K562 (cell line): Measurements from ENCODE around the gene PTCH2. TPM values are rescaled to one million over a fixed set of nuclear protein-coding genes. Genes with fewer than 3 reads are reported as not detected.

Experiments
- ATF1 ChIP-seq, 2 experiments: fragments of 450-650 bp in 1 of 2; IDR thresholded peaks; 2 replicates each; pipeline ENCODE4 v1.6.1; 2016; ENCODE audit warnings: missing compliant biosample characterization in 1 of 2, missing genetic modification characterization in 1 of 2
- BHLHE40 ChIP-seq: IDR thresholded peaks from 2 replicates; pipeline ENCODE4 v1.6.1; 2011; ENCODE audit warnings: low read length, improper control_type of control experiment
- COPS2 ChIP-seq: fragments of 450-650 bp; conservative IDR thresholded peaks from 2 replicates; pipeline ENCODE4 v1.6.1; 2016; ENCODE audit warnings: mild to moderate bottlenecking, moderate library complexity
- CXXC5 ChIP-seq: fragments of 250-450 bp; sonication (Bioruptor Pico); IDR thresholded peaks from 2 replicates; pipeline ENCODE4 v1.8.0; 2022; ENCODE audit warnings: inconsistent platforms, mild to moderate bottlenecking, moderate library complexity
- FOSL1 ChIP-seq: fragments of 200-800 bp; sonication (Bioruptor generic); conservative IDR thresholded peaks from 2 replicates; pipeline ENCODE4 v1.6.1; 2016; ENCODE audit warnings: missing genetic modification characterization, missing compliant biosample characterization
- HLTF ChIP-seq: fragments of 450-650 bp; IDR thresholded peaks from 2 replicates; pipeline ENCODE4 v1.6.1; 2016
- HOXB6 ChIP-seq: fragments of 250-450 bp; sonication (Bioruptor Pico); IDR thresholded peaks from 2 replicates; pipeline ENCODE4 v1.5.1; 2022; ENCODE audit warnings: mild to moderate bottlenecking, borderline replicate concordance
- JUND ChIP-seq, 2 experiments: IDR thresholded peaks; 2 replicates in 1 of 2; 3 replicates in 1 of 2; pipeline ENCODE4 v1.6.1; 2011; ENCODE audit warnings: borderline replicate concordance in 2 of 2, low read depth in 2 of 2, low read length in 2 of 2, improper control_type of control experiment in 1 of 2, missing biosample characterization in 1 of 2, missing genetic modification characterization in 1 of 2, missing genetic modification reagents in 1 of 2
- KDM1A ChIP-seq, 2 experiments: fragments of 450-650 bp; IDR thresholded peaks; 2 replicates each; pipeline ENCODE4 v1.6.1; 2016; ENCODE audit warnings: mild to moderate bottlenecking in 2 of 2
- MLLT1 ChIP-seq, 2 experiments: fragments of 450-650 bp; IDR thresholded peaks; 2 replicates each; pipeline ENCODE4 v1.6.1; 2016
- NCOA1 ChIP-seq: fragments of 450-650 bp; IDR thresholded peaks from 2 replicates; pipeline ENCODE4 v1.6.1; 2016; ENCODE audit warnings: low read depth
- NFE2 ChIP-seq: IDR thresholded peaks from 2 replicates; pipeline ENCODE4 v1.6.1; 2014; ENCODE audit warnings: antibody characterized with exemption, low read depth
- NR1H2 ChIP-seq: sonication (generic); formaldehyde crosslinking; IDR thresholded peaks from 2 replicates; pipeline ENCODE4 v1.4.0; 2020; ENCODE audit warnings: mild to moderate bottlenecking, missing genetic modification reagents
- NR2C1 ChIP-seq, 2 experiments: fragments of 450-650 bp; IDR thresholded peaks; 2 replicates each; pipeline ENCODE4 v1.6.1; 2017; ENCODE audit warnings: mild to moderate bottlenecking in 2 of 2, antibody characterized with exemption in 1 of 2, inconsistent platforms in 1 of 2, missing compliant biosample characterization in 1 of 2, missing genetic modification characterization in 1 of 2
- RCOR1 ChIP-seq, 2 experiments: IDR thresholded peaks; 2 replicates each; pipeline ENCODE4 v1.6.1; 2012; ENCODE audit warnings: low read depth in 2 of 2, low read length in 2 of 2, borderline replicate concordance in 1 of 2, improper control_type of control experiment in 1 of 2
- ZBTB26 ChIP-seq: fragments of 450-650 bp; formaldehyde crosslinking; IDR thresholded peaks from 2 replicates; pipeline ENCODE4 v1.4.0; 2022; ENCODE audit warnings: missing genetic modification characterization
- ZNF318 ChIP-seq, 2 experiments: fragments of 450-650 bp; IDR thresholded peaks; 2 replicates each; pipeline ENCODE4 v1.6.1; 2016; ENCODE audit warnings: mild to moderate bottlenecking in 2 of 2, borderline replicate concordance in 1 of 2, low read depth in 1 of 2, moderate library complexity in 1 of 2
- ZNF75A ChIP-seq: fragments of 450-650 bp; formaldehyde crosslinking; IDR thresholded peaks from 2 replicates; pipeline ENCODE4 v1.4.0; 2020; ENCODE audit warnings: mild to moderate bottlenecking
- polyA plus RNA-seq, 8 experiments: library from polyadenylated mRNA; depleted of rRNA in 4 of 8; stranded (reverse) in 5 of 8; unstranded in 3 of 8; fragments of >200 nt; fragmentation: Nextera tagmentation in 2 of 8; fragmentation: Illumina TruSeq in 1 of 8; extraction: Ambion mirVana in 2 of 8; extraction: Trizol in 1 of 8; gene quantifications; 2 replicates each; pipeline versions ENCODE4 v1.2.1 to v1.2.3, GENCODE V29; 2011 to 2014; ENCODE audit warnings: inconsistent platforms in 1 of 8, missing spikeins in 1 of 8
- total RNA-seq, 7 experiments: library from RNA; depleted of rRNA in 6 of 7; stranded (reverse); fragments of >200 nt in 6 of 7; fragmentation: Illumina TruSeq in 2 of 7; extraction: Trizol in 2 of 7; gene quantifications; 2 replicates each; pipeline versions ENCODE4 v1.2.1 to v1.2.3, GENCODE V29; 2011 to 2021; ENCODE audit warnings: low replicate concordance in 1 of 7

Gene PTCH2
- total and polyA plus RNA-seq, 9 of the 15 experiments (the other 6 are each of a cell fraction or from before 2014, with no cell fraction given) = 0.15 to 27.3 (median 0.48) TPM; not detected in 1

- TF ChIP-seq ZBTB26 (no peak), NFE2 (no peak), HLTF (no peak), FOSL1 (peak; percentile 33; the same call in 1 of the 2 replicates), NR1H2 (CRISPR knock-in tag) (no peak), KDM1A (IDR thresholded peaks at IDR 0.05) (peak; percentile 15 to 44; a peak in 1 of 4 replicates), ZNF75A (CRISPR knock-in tag) (no peak), JUND (IDR thresholded peaks at IDR 0.05; ENCODE audit: borderline replicate concordance, low read depth, low read length) (peak; percentile 48; the same call in 1 of the 2 replicates), JUND (tag; IDR thresholded peaks at IDR 0.05; ENCODE audit: borderline replicate concordance, low read depth, low read length) (no peak), COPS2 (no peak), NCOA1 (0 out of 2 replicates have a peak, but pooled peaks have one; percentile 20), NR2C1 (IDR thresholded peaks at IDR 0.05) (no peak), NR2C1 (tag; IDR thresholded peaks at IDR 0.05) (no peak), CXXC5 (CRISPR knock-in tag) (no peak), ATF1 (CRISPR knock-in tag; IDR thresholded peaks at IDR 0.05) (no peak), ATF1 (tag; IDR thresholded peaks at IDR 0.05) (no peak), RCOR1 (IDR thresholded peaks at IDR 0.05; ENCODE audit: borderline replicate concordance in 1 of 2, low read depth in 2 of 2, low read length in 2 of 2) (0 out of 4 replicates have a peak, but pooled peaks of 1 of the 2 experiments have one; percentile 1), HOXB6 (CRISPR knock-in tag) (no peak), BHLHE40 (no peak), MLLT1 (IDR thresholded peaks at IDR 0.05) (no peak), ZNF318 (IDR thresholded peaks at IDR 0.05; ENCODE audit: borderline replicate concordance in 1 of 2, low read depth in 1 of 2) (no peak)
Measured at GRCh38 chr1:44842486-44842861, 579 bp downstream of the PTCH2 start (continued).
